K562 (cell line): ENCODE measurements around the gene NLGN4X.

Experiments
- DNMT1 ChIP-seq: fragments of 450-650 bp; IDR thresholded peaks from 2 replicates; pipeline ENCODE4 v1.6.1; 2016; ENCODE audit warnings: antibody characterized with exemption, mild to moderate bottlenecking
- EP300 ChIP-seq: IDR thresholded peaks from 2 replicates; pipeline ENCODE4 v1.6.1; 2012; ENCODE audit warnings: low read length, improper control_type of control experiment
- SRF ChIP-seq, 2 experiments: fragments of 250-450, 450-650 bp in 1 of 2; sonication (Bioruptor Pico) in 1 of 2; sonication (generic) in 1 of 2; formaldehyde crosslinking; IDR thresholded peaks; 2 replicates each; pipeline versions ENCODE4 v1.5.0 to v1.5.1; 2020 to 2022; ENCODE audit warnings: mild to moderate bottlenecking in 1 of 2, missing genetic modification reagents in 1 of 2
- TF ChIP-seq, protein P1 (sequence below): sonication (generic); formaldehyde crosslinking; IDR thresholded peaks from 2 replicates; pipeline ENCODE4 v1.9.0; 2022; ENCODE audit warnings: mild to moderate bottlenecking, missing genetic modification reagents

DNA sequence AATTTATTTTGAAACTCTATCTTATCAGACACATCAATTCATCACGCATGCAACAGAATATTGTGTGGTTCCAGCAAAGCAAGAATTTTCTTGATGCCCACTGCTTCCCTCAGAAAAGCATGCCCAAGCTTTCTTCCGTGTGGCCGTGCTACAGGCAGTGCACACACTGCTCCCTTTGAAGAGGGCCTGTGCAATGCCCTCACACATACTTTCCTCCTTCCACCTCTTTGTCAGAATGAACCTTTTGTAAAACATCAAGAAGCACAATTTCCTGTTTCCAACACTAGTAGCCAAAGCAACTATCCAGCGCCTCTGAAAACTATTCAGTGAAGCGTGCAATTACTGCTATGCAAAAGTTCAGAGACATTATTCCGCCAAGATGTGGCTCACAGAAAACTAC lies 201.7 kb downstream of the NLGN4X start:
- TF ChIP-seq, protein P1, sequence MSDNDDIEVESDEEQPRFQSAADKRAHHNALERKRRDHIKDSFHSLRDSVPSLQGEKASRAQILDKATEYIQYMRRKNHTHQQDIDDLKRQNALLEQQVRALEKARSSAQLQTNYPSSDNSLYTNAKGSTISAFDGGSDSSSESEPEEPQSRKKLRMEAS (CRISPR knock-in tag), result no peak
- TF ChIP-seq DNMT1 (no peak), EP300 (no peak), SRF (CRISPR knock-in tag; IDR thresholded peaks at IDR 0.05) (no peak)
